ENCODE measurements around the gene TIMD4.
"Not testable (repeated sequence)": the region's sequence is repeated elsewhere in the genome, so short reads cannot be mapped to it uniquely, and the experiment has no call there.

The TIMD4 gene

DNA sequence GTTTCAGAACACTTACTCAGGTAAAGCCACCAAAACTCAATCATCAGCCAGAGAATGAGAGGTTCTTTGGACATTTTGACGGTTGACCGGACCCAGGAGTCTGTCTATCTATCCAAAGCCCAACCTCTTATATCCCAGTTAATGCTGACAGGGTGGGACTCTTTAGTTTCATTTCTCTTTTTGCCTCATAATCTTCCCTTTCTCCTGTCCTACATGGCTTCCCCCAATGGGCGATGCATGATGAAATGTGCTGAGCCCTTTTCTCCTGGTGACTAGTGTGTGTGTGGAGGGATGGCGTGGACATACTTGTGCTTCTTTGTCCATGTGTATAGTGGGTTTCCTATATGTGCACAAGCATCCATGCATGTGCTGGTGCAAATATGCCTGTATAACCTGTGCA is at the start of gene TIMD4:
Gene TIMD4 (minus strand): TSS at position 102 of the 400 bp plus-strand sequence. CDS start 28 bp downstream, at position 74.
- DNase-seq (ENCODE audit: low read depth), result no peak

DNA sequence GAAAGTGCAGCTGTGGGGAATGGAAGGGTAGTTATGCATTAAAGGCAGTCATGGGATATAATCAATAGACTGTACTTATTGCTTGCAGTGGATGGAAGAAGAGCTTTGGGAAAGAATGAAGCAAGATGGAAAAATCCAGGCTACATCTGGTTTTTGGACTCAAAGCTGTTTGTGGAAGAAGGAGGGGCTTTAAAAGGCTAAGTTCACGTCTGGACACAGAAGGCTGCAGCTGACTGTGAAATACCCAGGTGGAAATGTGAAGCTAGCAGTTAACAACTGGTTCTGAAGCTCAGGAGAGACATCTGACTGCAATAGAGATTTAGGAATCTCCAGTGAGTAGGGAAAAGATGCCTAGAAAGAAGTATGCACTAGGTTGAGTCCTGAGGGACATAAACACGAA is 43.2 kb upstream of the TIMD4 start:
- DNase-seq (ENCODE audit: low read depth), result no peak

DNA sequence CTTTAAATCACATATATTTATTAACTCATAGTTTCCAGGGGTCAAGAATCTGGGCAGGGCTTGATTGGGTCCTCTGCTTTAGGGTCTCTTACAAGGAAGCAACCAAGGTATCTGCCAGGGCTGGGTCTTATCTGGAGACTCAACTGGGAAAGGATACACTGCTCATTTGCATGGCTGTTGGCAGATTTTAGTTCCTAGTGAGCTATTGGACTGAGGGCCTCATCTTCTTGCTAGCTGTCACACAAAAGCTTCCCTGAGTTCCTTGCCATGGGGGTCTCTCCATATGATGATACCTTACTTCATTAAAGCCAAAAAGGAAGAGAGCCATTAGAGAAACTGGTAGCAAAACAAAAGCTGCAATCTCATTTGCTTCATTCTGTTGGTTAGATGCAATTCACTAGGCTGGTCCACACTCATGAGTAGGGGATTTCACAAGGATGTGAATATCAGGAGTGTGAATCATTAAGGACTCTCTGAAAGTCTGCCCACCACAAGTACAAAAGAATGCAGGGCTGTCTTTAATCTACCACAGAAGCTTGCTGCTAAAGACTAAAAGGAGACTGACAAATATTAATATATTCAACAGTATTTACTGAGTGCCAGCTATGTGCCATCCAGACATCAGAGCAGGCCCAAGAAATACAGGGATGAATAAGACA is 42.0 kb upstream of the TIMD4 start:
- no peak for DNase-seq (ENCODE audit: low read depth)

DNA sequence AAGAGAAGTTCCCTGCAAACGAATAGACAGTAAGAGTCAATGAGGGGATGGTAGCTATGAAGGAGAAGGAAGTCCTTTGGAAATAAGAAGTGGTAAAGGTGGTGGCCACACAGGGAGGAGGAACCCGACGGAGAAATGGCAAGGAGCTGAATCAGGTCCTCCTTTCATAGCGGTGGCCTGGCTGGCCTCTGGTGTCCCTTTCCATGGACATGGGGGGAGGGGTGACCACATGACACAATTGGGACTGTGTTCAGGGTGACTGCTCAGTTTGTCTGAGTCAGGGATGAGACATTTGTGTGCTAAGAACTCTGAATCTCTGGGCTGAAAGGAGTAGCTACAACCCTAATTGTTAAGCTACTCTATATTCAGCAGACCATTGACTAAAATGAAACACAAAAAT is 28.7 kb upstream of the TIMD4 start:
- DNase-seq (ENCODE audit: low read depth), result no peak

DNA sequence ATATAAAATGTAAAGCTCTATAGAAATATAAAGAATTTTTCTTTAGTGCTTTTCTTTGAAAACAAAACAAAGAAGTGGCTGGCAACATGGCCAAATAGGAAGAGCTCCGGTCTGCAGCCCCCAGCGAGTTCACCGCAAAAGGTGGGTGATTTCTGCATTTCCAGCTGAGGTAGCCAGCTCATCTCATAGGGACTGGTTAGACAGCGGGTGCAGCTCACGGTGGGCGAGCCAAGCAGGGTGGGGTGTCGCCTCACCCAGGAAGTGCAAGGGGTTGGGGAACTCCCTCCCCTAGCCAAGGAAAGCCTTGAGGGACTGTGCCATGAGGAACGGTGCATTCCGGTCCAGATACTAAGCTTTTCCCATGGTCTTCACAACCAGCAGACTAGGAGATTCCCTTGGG is 21.0 kb upstream of the TIMD4 start:
- no peak for DNase-seq (ENCODE audit: low read depth)

DNA sequence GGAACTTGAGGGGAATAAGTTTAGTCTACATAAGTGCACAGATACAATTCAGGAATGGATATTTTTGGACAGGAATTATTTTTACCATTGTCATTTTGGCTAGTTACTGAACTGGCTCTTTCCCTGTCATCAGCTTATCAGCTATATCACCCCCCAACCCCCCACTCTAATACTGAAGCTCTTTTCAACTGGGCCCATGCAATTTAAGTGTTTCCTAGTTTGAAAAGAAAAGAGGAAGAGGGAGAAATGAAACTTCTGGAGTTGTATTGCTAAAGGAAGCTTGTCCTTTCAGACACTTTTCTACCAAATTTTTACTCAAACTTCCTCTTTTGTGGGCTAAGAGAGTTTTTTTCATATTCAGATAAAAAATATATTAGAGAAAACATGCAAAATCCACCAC is 18.5 kb upstream of the TIMD4 start:
- no peak for DNase-seq (ENCODE audit: low read depth)

DNA sequence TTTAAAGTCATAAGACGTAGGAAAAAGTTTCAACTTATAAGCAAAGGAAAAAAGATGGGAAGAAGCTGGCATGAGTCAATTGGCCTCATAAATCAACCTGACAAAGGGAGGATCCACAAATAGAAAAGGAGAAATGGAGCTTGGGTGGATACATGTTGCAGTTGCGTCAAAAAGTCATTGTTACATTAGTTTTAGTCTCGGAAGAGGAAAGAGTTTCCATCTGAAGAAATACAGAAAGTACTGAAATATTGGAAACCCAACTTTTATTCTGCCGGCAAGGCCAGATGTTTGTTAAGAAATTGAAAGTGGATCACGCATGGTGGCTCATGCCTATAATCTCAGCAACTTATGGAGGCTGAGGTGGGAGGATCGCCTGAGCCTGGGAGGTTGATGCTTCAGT is 11.3 kb upstream of the TIMD4 start:
- no peak for DNase-seq (ENCODE audit: low read depth)

DNA sequence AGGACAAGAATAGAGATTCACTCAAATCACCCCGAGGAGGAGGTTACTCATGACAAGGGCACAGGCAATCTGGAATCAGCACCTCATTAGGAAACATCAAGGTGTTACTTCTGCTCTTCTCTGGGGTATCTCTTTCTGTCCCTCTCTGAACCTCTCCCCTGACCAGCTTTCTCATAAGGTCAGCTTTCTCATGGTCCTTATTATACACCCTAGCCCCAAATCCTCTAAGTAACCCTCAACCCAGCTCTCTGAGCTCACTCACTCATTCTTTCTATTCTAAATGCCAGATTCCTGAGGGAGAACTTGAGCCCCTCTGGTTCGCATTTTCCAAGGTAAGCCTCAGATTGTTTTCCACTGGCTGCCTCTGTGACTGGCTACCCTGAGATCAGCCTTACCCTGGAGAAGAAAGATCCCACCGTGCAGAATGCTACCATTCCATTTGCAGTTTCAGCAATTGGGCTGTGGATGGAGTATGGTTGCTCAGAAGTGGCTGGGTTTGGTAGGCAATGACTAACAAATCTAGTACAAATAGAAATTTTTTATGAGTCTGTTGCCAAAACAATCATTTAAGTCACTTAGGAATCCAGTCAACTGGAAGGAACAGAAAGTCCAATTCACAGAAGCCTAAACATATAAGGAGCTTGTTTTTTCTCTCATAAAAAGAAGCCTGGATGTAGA is 9.0 kb upstream of the TIMD4 start:
- no peak for DNase-seq (ENCODE audit: low read depth)

DNA sequence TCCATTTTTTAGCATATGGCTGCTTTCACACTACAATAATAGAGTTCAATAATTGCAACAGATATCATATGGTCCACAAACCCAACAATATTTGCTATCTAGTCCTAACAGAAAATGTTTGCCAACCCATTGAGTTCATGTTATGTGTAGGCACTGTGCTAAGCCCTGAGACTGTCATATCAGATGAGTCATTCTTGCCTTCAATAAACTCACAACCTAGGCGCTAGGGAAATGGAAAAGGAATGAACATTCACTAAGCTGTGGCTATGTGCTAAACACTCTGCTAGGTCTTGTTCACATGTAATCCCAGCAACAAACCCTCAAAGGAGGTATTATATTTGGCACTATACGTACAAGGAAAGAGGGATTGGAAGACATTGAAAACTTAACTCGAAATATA is 8.4 kb upstream of the TIMD4 start:
- no peak for DNase-seq (ENCODE audit: low read depth)

DNA sequence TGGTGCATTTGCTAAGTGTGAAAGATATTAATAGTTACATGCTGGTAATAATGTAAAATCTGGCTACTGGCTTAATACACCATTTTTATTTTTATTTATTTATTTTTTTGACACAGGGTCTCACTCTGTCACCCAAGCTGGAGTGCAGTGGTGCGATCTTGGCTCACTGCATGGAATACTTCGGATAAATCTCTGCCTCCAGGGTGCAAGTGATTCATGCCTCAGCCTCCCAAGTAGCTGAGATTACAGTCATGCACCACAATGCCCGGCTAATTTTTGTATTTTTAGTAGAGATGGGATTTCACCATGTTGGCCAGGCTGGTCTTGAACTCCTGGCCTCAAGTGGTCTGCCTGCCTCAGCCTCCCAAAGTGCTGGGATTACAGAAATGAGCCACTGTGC is 4.4 kb upstream of the TIMD4 start:
- not testable (repeated sequence) for DNase-seq (ENCODE audit: low read depth)

DNA sequence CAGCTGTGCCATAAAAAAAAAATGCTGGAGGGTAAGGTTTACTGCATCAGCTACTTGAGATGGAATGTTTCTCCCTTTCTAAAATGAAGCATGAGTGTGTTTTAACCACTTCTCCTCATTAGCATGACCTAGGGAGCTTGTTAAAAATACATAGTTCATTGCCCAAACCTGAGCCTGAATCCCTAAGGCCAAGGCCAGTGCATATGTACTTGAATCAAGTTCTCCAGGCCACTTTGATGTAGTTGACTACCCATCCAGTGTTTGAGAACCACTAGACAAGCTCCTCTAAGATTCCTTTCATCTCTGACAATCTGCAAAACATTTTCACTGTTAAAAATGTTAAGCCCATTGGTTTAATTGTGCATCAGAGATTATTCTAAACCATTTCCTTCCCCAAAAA is 6.7 kb downstream of the TIMD4 start:
- no peak for DNase-seq (ENCODE audit: low read depth)

DNA sequence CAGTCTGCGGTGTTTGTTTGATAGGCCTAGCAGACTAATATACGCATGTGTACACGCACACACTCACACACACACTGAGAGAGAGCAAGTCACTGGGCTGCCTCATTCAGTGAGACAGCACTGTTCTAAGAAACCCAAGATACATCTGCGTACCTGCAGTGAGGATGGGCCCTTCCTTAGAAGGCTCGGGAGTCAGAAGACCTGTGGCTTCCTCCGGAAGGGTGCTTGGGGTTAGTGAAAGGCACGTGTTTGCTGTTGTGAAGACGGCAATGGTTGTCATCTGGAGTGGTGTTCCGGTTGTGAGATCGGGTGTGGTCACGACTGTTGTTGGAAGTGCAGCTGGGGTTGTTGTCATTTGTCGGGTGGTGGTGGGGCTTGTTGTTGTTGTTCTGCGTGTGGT is 11.7 kb downstream of the TIMD4 start:
- no peak for DNase-seq (ENCODE audit: low read depth)

DNA sequence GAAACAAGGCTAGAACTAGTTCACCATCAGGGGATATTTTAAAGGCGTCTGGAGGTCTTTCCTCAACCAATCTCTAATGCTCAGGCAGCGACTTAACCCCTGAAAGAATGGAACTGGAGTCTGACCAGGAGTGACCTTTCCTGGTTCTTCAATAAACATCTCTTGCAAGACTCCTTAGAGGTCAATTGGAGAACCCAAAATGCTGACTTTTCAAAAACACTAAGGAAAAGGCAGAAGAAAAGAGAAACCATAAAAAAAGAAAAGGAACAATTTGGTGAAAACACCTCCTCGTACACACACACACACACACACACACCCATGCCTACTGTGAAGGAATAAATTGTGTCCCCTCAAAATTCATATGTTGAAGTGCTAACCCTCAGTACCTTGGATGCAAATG is 12.3 kb downstream of the TIMD4 start:
- no peak for DNase-seq (ENCODE audit: low read depth)

DNA sequence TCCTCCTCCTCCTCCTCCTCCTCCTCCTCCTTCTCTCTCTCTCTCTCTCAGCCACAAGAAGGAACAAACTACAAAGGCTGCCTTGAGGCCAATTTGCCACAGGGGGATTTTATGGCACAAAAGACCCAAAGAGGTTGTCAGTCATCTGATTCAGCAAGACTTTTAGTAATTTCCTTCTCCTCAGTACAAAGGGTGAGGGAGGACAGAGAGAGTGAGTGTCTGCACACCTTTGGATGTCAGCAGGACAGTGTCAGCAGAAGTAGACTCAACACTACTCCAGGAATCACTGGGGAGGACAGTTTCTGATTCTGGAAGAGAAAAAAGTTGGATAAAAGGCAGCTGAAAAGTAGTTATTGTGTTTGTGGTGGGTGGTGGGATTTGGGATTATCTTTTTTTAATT is 13.6 kb downstream of the TIMD4 start:
- DNase-seq (ENCODE audit: low read depth), result no peak

DNA sequence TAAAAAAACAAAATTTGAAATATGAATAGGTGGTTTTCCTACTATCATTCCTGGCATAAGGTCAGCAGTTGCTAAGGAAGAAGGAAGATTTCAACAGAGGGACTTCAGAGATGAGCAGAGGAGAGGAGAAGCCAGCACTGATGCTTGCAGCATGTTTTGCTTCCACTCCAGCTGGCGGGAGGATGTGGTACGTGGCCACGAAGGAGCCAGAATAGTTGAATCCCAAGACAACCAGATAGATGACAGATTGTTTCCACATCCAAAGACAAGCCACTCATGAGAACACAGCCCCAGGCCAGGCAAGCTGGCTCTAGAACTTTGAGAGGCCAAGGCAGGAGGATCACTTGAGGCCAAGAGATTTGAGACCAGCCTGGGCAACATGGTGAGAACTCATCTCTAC is 15.1 kb downstream of the TIMD4 start:
- DNase-seq (ENCODE audit: low read depth), result no peak

DNA sequence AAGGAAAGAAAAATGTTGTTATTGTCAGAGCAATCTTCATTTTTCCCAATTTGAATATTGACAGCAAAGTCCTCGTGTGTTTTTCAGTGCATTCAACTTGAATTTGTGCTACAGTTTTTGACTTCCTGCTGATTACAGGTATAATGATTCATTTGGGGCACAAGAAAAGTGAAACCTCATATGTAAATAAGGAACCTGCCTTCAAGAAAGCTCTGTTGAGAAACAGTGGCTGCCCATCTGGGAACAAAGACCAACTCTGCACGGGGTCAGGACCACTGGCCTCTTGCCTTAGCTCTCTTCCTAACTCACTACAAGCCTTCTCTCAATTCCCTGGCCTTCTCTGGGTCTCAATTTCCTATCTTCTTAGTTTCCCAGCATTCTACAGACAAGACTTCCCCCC is 21.0 kb downstream of the TIMD4 start:
- DNase-seq (ENCODE audit: low read depth), result no peak

DNA sequence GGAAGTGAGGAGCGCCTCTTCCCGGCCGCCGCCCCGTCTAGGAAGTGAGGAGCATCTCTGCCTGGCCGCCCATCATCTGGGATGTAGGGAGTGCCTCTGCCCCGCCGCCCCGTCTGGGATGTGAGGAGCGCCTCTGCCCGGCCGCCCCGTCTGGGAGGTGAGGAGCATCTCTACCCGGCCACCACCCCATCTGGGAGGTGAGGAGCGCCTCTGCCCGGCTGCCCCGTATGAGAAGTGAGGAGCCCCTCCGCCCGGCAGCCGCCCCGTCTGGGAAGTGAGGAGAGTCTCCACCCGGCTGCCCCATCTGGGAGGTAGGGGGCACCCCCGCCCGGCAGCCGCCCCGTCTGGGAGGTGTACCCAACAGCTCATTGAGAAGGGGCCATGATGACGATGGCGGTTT is 22.6 kb downstream of the TIMD4 start:
- DNase-seq (ENCODE audit: low read depth), result not testable (repeated sequence)

DNA sequence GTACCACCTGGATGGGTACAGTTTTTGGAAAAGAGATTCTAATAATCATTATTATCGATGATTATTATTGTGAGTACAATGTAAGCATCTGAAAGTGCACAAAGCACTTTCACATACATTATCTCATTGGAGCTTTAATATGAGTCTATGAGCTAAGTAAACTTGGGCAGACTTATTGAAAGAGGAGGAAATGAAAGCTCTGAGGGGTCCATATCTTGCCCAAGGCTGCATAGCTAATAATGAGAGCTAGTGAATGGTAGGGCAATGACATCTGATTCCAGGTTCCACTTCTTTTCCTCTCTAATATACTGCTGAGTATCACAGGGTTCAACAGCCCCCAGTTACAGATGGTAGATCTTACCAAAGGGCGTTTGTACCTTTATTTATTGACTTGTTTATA is 26.1 kb downstream of the TIMD4 start:
- no peak for DNase-seq (ENCODE audit: low read depth)

DNA sequence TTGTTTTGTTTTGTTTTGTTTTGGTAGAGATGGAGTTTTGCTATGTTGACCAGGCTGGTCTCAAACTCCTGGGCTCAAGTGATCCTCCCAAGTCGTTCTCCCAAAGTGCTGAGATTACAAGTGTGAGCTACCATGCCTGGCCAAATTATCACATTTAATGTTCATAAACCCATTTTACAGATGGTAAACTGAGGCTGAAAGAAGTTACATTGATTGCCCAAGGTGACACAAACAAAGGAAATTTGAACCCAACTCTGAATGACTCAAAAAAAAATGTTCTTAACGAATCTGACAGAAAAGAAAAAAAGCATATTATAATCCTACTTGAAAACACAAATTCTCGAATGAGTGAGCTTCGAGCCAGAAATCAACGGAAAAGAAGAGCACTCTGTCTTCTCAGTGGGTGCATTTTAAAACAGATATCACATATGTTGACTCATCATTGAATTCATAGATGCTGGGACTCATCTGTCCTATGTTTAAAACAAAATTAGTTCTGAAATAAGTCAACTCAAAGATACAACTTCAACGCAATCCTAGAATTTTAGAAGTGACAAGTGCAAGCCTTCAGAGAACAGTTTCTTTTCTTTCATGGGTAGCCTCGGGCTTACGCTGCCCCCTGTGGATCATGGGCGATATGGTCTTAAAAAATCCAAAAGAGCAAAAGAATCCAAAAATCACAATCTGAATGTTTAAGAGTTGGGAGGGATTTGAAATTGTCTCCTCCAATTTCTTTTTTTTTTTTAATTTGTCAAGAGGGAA is 28.4 kb downstream of the TIMD4 start:
- no peak for DNase-seq (ENCODE audit: low read depth)

DNA sequence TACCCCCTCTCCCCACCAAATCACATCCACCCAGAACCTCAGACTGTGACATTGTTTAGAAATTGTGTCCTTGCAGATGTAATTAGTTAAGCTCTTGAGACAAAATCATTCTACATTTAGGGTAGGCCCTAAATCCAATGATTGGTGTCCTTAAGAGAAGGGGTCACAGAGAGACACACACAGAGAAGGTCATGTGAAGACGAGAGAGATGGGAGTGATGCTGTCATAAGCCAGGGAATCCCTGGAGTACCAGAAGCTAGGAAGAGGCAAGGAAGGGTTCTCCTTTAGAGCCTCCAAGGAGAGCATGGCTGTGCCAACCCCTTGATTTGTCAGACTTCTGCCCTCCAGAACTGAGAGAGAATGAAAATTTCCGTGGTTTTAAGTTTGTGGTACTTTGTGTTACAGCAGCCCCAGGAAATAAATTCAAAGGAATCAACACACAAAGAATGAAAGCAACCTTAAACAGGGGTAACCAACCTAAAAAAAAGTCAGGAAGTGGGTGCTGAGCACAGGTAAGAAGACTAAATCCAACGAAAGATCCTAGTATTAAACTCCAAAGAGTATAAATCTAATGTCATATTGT is 33.6 kb downstream of the TIMD4 start:
- no peak for DNase-seq (ENCODE audit: low read depth)

DNA sequence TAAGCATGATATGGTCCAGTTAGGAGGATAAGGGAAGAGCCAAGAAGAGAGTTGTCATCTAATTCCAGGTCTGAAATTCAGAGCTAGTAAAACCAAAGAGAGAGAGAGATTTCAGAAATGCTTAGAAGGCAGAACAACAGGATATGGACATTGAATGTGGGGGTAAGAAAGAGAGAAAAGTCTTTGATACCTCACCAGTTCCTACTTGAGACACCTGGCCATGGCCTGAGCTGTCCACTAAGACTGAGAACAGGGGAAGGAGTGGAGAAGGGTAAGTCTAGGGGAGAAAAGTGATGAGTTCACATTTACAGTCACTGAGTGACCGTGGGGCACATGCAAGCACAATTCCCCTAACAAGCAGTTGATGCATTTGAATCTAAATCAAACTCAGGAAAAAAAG is 35.5 kb downstream of the TIMD4 start:
- DNase-seq (ENCODE audit: low read depth), result no peak

DNA sequence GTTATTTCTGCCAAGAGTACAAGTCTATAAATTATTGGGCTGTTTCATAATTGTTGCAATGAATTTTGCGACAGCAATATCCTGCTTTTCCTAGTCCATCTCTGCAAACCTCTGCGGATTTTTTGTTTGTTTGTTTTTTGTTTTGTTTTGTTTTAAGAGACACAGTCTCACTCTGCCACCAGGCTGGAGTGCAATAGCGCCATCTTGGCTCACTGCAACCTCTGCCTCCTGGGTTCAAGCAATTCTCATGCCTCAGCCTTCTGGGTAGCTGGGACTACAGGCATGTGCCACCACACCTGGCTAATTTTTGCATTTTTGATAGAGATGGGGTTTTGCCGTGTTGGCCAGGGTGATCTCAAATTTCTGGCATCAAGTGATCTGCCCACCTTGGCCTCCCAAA is 37.3 kb downstream of the TIMD4 start:
- DNase-seq (ENCODE audit: low read depth), result not testable (repeated sequence)

DNA sequence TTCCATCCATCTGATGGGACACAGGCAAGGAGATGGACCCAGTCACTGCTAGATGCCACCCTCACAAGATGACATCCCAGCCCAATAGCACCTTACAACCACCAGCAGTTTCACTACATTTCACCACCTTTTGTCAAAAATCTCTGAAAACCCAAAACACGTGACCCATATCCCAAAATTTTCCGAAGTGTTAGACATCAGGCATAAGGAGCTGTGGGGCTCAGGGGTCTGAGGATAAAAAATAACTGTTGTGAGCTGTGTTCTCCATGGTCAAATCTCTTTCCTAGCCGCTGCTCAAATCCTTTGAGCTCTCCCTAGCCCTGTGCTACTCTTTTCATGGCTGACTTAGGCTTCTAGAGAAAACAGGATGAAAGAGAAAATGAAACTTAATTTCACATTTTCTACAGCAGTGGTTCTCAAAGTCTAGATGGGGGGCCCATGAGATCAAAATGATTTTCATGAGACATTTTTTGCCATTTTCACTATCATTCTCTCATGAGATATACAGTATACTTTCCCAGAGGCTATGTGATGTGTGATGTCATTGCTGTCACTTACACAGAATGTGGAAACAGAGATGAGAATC is 40.7 kb downstream of the TIMD4 start:
- no peak for DNase-seq (ENCODE audit: low read depth)

Data from fibroblast of gingiva (primary cell).